ENCODE measurements around the gene TMUB1. TPM values are rescaled to one million over a fixed set of nuclear protein-coding genes. Genes with fewer than 3 reads are reported as not detected.

The TMUB1 gene
- total RNA-seq, 1 experiment from 2014 or later = 45.4 TPM

DNA sequence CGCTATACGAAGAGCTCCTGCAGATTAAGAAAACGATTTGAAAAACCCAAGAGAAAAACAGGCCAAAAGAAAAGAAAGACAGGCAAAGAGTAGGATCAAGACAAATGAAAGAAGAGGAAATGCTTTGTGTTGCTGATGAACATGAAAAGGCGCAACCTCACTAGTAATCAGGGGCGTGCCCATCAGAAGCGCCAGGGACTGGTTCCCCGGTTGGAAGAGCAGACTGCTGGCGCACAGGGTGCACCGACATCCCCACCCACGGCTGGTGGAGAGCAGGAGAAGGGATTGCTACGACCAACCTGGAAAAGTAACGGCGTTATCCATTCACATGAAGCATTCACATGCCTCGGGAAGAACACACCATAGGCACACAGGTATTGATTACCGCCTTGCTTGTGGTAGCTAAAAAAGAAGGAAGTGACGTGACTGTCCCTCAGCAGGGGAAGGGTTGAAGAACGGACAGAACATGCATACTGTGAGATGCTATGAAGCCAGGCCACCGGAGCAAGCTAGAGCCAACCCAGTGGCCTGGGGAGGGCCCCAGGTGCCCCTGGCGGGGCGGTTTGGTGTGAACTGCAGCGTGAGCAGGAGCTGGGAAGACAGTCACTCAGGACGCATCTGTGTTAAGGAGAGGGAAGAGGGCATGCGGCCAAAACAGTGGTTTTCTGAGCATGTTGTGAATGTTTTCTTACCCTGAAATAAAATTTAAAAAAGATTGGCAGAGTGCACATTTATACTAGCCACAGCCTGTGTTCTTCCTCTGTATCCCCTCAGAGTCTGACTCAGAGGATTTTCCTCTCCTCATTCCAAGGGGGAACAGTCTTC is 21.3 kb upstream of the TMUB1 start:
- Histone ChIP-seq H2BK5ac (ENCODE audit: insufficient read length, low read length) (no peak overlapping the region), H2BK12ac (ENCODE audit: insufficient read length, low read depth, low read length) (no peak overlapping the region), H3K18ac (ENCODE audit: insufficient read length, low read depth, low read length) (no peak overlapping the region), H2BK20ac (ENCODE audit: low read depth, low read length, poor library complexity, severe bottlenecking) (no peak overlapping the region), H3K79me1 (ENCODE audit: insufficient read depth, low read depth, low read length, poor library complexity, severe bottlenecking) (peaks cover 3% of the 10 kb centered on the region), H3K27me3 (ENCODE audit: insufficient read depth, low read length) (no peaks in the 10 kb centered on the region), H3K79me2 (ENCODE audit: insufficient read depth, low read length) (peaks cover 3% of the 10 kb centered on the region; the same call in 1 of the 2 replicates), H3T11ph (ENCODE audit: low read length) (no peak overlapping the region), H3K9me3 (ENCODE audit: control insufficient read depth, low read depth, low read length) (no peaks in the 10 kb centered on the region), H2BK15ac (ENCODE audit: low read depth, low read length) (no peak overlapping the region), H3K56ac (ENCODE audit: insufficient read length, low read depth, low read length) (no peak overlapping the region), H3K27ac (ENCODE audit: insufficient read length, low read depth, low read length) (peak overlapping the region; percentile 62), H4K5ac (ENCODE audit: insufficient read length, low read depth, low read length) (no peak overlapping the region), H2AFZ (ENCODE audit: low read length) (no peak overlapping the region), H4K20me1 (ENCODE audit: control insufficient read depth, insufficient read depth, insufficient read length) (no peaks in the 10 kb centered on the region), H3K9ac (ENCODE audit: extremely low read depth, insufficient read length, low read length) (no peak overlapping the region), H2BK120ac (ENCODE audit: low read depth, low read length, poor library complexity, severe bottlenecking) (no peak overlapping the region), H3K4me2 (ENCODE audit: insufficient read depth, insufficient read length, low read length) (peak overlapping the region; percentile 68), H4K8ac (replicated peaks; ENCODE audit: insufficient read length, low read depth, low read length) (no peak overlapping the region), H3K23me2 (ENCODE audit: insufficient read length, low read depth, low read length, poor library complexity, severe bottlenecking) (peaks cover 3% of the 10 kb centered on the region), H3K14ac (ENCODE audit: insufficient read depth, low read length) (no peak overlapping the region), H3K4ac (ENCODE audit: low read depth, low read length) (no peak overlapping the region), H4K91ac (ENCODE audit: insufficient read length, low read depth, low read length) (no peak overlapping the region), H3K23ac (ENCODE audit: insufficient read length, low read depth, low read length) (no peak overlapping the region), H3K4me1 (ENCODE audit: insufficient read depth, low read length) (peaks cover 13% of the 10 kb centered on the region), H2AK5ac (ENCODE audit: insufficient read length, low read length) (no peak overlapping the region)
- H3K27ac Mint-ChIP-seq = peak overlapping the region in 2 of 3 experiments; percentile 33 to 98; a peak in 3 of 7 replicates
- peaks cover 28 to 40% of the 10 kb centered on the region in 2 experiments for H3K4me1 Mint-ChIP-seq
- peak; percentile 88 for DNase-seq
- peaks cover 0 to 6% (median 2%) of the 10 kb centered on the region in 3 experiments; a peak in 5 of 7 replicates for H3K36me3 Mint-ChIP-seq (ENCODE audit: insufficient read depth in 1 of 3, low read depth in 3 of 3)
- WGBS (ENCODE audit: extremely low coverage, insufficient read length, low lambda C conversion rate) = no CpG with 5 or more reads among the region's 23 CpGs
- H3K4me3 Mint-ChIP-seq = peak overlapping the region; percentile 19 to 61
- no peaks in the 10 kb centered on the region for H3K9me3 Mint-ChIP-seq
- TF ChIP-seq, protein P1, sequence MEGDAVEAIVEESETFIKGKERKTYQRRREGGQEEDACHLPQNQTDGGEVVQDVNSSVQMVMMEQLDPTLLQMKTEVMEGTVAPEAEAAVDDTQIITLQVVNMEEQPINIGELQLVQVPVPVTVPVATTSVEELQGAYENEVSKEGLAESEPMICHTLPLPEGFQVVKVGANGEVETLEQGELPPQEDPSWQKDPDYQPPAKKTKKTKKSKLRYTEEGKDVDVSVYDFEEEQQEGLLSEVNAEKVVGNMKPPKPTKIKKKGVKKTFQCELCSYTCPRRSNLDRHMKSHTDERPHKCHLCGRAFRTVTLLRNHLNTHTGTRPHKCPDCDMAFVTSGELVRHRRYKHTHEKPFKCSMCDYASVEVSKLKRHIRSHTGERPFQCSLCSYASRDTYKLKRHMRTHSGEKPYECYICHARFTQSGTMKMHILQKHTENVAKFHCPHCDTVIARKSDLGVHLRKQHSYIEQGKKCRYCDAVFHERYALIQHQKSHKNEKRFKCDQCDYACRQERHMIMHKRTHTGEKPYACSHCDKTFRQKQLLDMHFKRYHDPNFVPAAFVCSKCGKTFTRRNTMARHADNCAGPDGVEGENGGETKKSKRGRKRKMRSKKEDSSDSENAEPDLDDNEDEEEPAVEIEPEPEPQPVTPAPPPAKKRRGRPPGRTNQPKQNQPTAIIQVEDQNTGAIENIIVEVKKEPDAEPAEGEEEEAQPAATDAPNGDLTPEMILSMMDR (conservative IDR thresholded peaks at IDR 0.05) = no peak
- H3K27me3 Mint-ChIP-seq (ENCODE audit: low read depth) = no peaks in the 10 kb centered on the region; the same call in 1 of the 2 replicates

All from H9 (cell line).